H1 (cell line): Measurements from ENCODE around the gene WNT9A.
A peak's percentile ranks its signal among the peaks of the same experiment; 100 is the strongest.

Experiments
- CEBPB ChIP-seq: IDR thresholded peaks from 2 replicates; pipeline ENCODE4 v1.6.1; 2012; ENCODE audit warnings: low read depth, low read length
- CTCF ChIP-seq, 3 experiments: IDR thresholded peaks; 1 replicate in 2 of 3; 2 replicates in 1 of 3; pipeline versions ENCODE4 v1.5.1 to v1.6.1; 2011; ENCODE audit warnings: low read length in 3 of 3, mild to moderate bottlenecking in 3 of 3, inconsistent platforms in 2 of 3, low read depth in 1 of 3, moderate library complexity in 1 of 3; ENCODE audit not compliant: insufficient read depth in 1 of 3; ENCODE audit errors: control extremely low read depth in 1 of 3
- EP300 ChIP-seq, 2 experiments: IDR thresholded peaks; 1 replicate in 1 of 2; 2 replicates in 1 of 2; pipeline ENCODE4 v1.6.1; 2011 to 2012; ENCODE audit warnings: low read depth in 2 of 2, low read length in 2 of 2, mild to moderate bottlenecking in 2 of 2, borderline replicate concordance in 1 of 2, inconsistent platforms in 1 of 2, moderate library complexity in 1 of 2
- EZH2 ChIP-seq: fragments of 200-600 bp; sonication (generic); IDR thresholded peaks from 2 replicates; pipeline ENCODE4 v1.7.1; 2012; ENCODE audit warnings: low read depth, mild to moderate bottlenecking, moderate library complexity, low read length, inconsistent platforms; ENCODE audit not compliant: severe bottlenecking
- KDM1A ChIP-seq: fragments of 200-600, 300-600 bp; sonication (generic); IDR thresholded peaks from 2 replicates; pipeline ENCODE4 v1.7.1; 2016; ENCODE audit warnings: mild to moderate bottlenecking, low read length, borderline replicate concordance
- MAX ChIP-seq: IDR thresholded peaks from 2 replicates; pipeline ENCODE4 v1.6.1; 2012; ENCODE audit warnings: inconsistent platforms
- POLR2A ChIP-seq, 2 experiments: IDR thresholded peaks; 1 replicate in 1 of 2; 2 replicates in 1 of 2; pipeline ENCODE4 v1.6.1; 2011; ENCODE audit warnings: low read depth in 2 of 2, low read length in 2 of 2, mild to moderate bottlenecking in 2 of 2; ENCODE audit errors: control extremely low read depth in 1 of 2
- POLR2AphosphoS5 ChIP-seq: IDR thresholded peaks from 2 replicates; pipeline ENCODE4 v1.6.1; 2011; ENCODE audit warnings: low read depth, low read length
- POU5F1 ChIP-seq: IDR thresholded peaks from 2 replicates; pipeline ENCODE4 v1.6.1; 2011; ENCODE audit warnings: low read depth, mild to moderate bottlenecking, low read length, moderate library complexity
- RAD21 ChIP-seq, 2 experiments: IDR thresholded peaks in 1 of 2; conservative IDR thresholded peaks in 1 of 2; 2 replicates each; pipeline ENCODE4 v1.6.1; 2011; ENCODE audit warnings: low read depth in 2 of 2, low read length in 2 of 2, improper control_type of control experiment in 1 of 2, inconsistent platforms in 1 of 2, mild to moderate bottlenecking in 1 of 2, moderate library complexity in 1 of 2
- RXRA ChIP-seq: IDR thresholded peaks from 2 replicates; pipeline ENCODE4 v1.6.1; 2011; ENCODE audit warnings: low read depth, mild to moderate bottlenecking, low read length, moderate library complexity; ENCODE audit not compliant: insufficient read depth
- TAF1 ChIP-seq: IDR thresholded peaks from 2 replicates; pipeline ENCODE4 v1.6.1; 2011; ENCODE audit warnings: mild to moderate bottlenecking, low read depth, low read length
- TAF7 ChIP-seq: optimal IDR thresholded peaks from 2 replicates; pipeline ENCODE3; 2011; ENCODE audit warnings: low read depth, mild to moderate bottlenecking, inconsistent platforms, low read length, moderate library complexity, borderline replicate concordance
- YY1 ChIP-seq: IDR thresholded peaks from 2 replicates; pipeline ENCODE4 v1.6.1; 2011; ENCODE audit warnings: low read depth, mild to moderate bottlenecking, low read length

DNA sequence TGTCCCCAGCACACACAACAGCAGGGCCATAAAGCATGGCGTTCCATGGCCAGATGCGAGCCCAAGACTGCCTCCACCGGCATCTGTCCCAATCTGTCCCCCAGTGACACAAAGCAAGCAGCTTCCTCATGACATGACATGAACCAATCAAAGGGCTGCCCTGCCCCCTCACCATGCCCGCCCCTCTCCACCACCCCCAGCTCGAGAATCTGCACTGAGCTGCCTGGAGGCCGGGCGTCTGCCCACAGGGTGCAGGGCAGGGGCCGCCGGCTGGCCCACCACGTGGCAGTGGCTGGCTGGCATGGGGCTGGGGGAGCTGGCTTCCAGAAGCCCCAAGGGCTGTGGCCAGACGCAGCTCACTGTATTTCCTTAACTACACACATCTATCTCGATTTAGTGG is 27.8 kb downstream of the WNT9A start:
- TF ChIP-seq POU5F1 (no peak), POLR2AphosphoS5 (no peak), CTCF (IDR thresholded peaks at IDR 0.05; ENCODE audit: control extremely low read depth in 1 of 3, insufficient read depth in 1 of 3, low read depth in 1 of 3, low read length in 3 of 3) (no peak), MAX (peak; percentile 69; the same call in 1 of the 2 replicates), RAD21 (IDR thresholded peaks at IDR 0.05 in 1 of 2, conservative IDR thresholded peaks at IDR 0.05 in 1 of 2; ENCODE audit: low read depth in 2 of 2, low read length in 2 of 2) (no peak), RXRA (no peak), POLR2A (IDR thresholded peaks at IDR 0.05; ENCODE audit: control extremely low read depth in 1 of 2, low read depth in 2 of 2, low read length in 2 of 2) (no peak), EP300 (IDR thresholded peaks at IDR 0.05; ENCODE audit: borderline replicate concordance in 1 of 2, low read depth in 2 of 2, low read length in 2 of 2) (no peak), EZH2 (no peak), KDM1A (no peak), YY1 (no peak), TAF1 (no peak), TAF7 (no peak), CEBPB (no peak)
